Esophagus muscularis mucosa (tissue), 4 donors: ENCODE measurements around the gene ZNF536.

Experiments used
- EP300 ChIP-seq: sonication (generic); formaldehyde crosslinking; IDR thresholded peaks from one replicate; pipeline ENCODE4 v1.6.1; 2017; ENCODE audit warnings: antibody characterized with exemption
- POLR2A ChIP-seq: fragments of 450-650 bp; IDR thresholded peaks from one replicate; pipeline ENCODE4 v1.6.1; 2017; ENCODE audit warnings: antibody characterized with exemption, moderate library complexity, mild to moderate bottlenecking, low read depth
- POLR2AphosphoS5 ChIP-seq, 2 donors: sonication (generic); formaldehyde crosslinking; IDR thresholded peaks; one replicate each; pipeline ENCODE4 v1.6.1; 2017; ENCODE audit warnings: antibody characterized with exemption in 2 of 2
- TF ChIP-seq, protein P1 (sequence below), 3 experiments: fragments of 200-600 bp in 2 of 3; fragments of 450-650 bp in 1 of 3; sonication (generic) in 2 of 3; IDR thresholded peaks; one replicate each; pipeline ENCODE4 v1.5.1; 2017 to 2019; ENCODE audit warnings: antibody characterized with exemption in 3 of 3, mild to moderate bottlenecking in 2 of 3, moderate library complexity in 1 of 3

DNA sequence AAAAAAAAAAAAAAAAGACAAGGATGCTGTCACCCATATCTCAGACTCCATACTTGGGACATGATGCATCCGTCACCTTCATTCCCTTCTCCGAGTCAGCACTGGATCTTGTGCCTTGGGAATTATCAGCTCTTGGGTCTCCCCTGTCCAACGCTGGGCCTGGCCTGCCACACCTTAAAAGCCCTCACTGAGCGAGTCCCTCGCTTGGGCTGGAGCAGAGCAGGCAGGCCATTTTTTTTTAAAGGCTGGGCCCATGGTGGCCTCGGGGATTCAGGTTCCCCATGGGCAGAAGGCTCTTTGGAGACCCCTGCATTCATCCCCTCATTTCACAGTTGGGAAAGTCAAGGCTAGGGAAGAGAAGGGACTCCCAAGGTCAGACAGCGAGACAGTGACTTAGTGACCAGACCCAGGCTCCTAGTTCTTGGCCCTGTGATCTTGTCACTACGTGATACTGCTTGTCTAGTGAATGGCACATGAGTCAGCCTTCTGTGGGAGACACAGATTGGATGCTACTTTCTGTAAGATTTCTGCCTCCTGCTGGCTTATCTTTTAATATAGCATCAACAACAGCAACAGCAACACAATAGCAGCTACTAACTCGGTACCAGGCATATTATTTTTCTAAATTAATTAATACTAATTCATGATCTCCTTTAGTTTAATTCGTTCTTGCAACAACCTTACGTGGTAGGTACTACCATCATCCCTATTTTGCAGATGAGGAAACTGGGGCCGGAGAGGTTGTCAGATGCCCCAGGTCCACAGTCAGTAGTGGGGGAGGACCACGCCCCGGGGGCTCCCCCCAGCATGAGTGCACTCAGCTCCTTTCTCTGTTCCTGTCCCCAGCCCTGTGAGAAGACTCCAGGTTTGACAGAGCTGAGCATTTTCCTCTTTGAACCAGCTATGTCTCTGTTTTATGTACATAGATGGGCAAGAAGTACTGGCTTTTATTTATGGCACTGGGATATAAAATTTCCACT is 27.4 kb upstream of the ZNF536 start:
- TF ChIP-seq, protein P1, sequence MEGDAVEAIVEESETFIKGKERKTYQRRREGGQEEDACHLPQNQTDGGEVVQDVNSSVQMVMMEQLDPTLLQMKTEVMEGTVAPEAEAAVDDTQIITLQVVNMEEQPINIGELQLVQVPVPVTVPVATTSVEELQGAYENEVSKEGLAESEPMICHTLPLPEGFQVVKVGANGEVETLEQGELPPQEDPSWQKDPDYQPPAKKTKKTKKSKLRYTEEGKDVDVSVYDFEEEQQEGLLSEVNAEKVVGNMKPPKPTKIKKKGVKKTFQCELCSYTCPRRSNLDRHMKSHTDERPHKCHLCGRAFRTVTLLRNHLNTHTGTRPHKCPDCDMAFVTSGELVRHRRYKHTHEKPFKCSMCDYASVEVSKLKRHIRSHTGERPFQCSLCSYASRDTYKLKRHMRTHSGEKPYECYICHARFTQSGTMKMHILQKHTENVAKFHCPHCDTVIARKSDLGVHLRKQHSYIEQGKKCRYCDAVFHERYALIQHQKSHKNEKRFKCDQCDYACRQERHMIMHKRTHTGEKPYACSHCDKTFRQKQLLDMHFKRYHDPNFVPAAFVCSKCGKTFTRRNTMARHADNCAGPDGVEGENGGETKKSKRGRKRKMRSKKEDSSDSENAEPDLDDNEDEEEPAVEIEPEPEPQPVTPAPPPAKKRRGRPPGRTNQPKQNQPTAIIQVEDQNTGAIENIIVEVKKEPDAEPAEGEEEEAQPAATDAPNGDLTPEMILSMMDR (IDR thresholded peaks at IDR 0.05): no peak
- TF ChIP-seq POLR2A (no peak), POLR2AphosphoS5 (IDR thresholded peaks at IDR 0.05) (no peak), EP300 (no peak)
